HG02840 (cell line): Measurements from ENCODE around the gene TRAPPC12.
"Not testable (repeated sequence)": the region's sequence is repeated elsewhere in the genome, so short reads cannot be mapped to it uniquely, and the experiment has no call there.

Experiments used
- ATAC-seq: cut with Tn5 transposase; IDR thresholded peaks from one replicate; pipeline ENCODE4 v1.9.1; 2021; ENCODE audit warnings: mild to moderate bottlenecking, moderate library complexity, moderate number of reproducible peaks; ENCODE audit not compliant: unreplicated experiment, low FRiP score

Gene TRAPPC12

GRCh38 chr2:3368261-3368722 is 11.2 kb upstream of the TRAPPC12 start:
- no peak for ATAC-seq

- not testable (repeated sequence) for ATAC-seq
Observed at GRCh38 chr2:3369340-3370181, 9.9 kb upstream of the TRAPPC12 start.

- ATAC-seq: no peak
Observed at GRCh38 chr2:3376821-3377220, 2.7 kb upstream of the TRAPPC12 start.

GRCh38 chr2:3377279-3377611 is 2.2 kb upstream of the TRAPPC12 start:
- peak; percentile 12 for ATAC-seq

GRCh38 chr2:3377612-3378432 is 1.7 kb upstream of the TRAPPC12 start, which contains the start of gene EIPR1:
Gene EIPR1, minus strand, starts transcription at chr2:3377818. Its CDS starts 129 bp downstream, at chr2:3377689.
- peak; percentile 79 for ATAC-seq

- ATAC-seq: no peak
Observed at GRCh38 chr2:3379339-3379646, 201 bp upstream of the TRAPPC12 start.

GRCh38 chr2:3386448-3386958 is 7.0 kb downstream of the TRAPPC12 start:
- ATAC-seq: no peak

- ATAC-seq: no peak
Observed at GRCh38 chr2:3387011-3387410, 7.5 kb downstream of the TRAPPC12 start.

- no peak for ATAC-seq
Observed at GRCh38 chr2:3387644-3388411, 8.3 kb downstream of the TRAPPC12 start.

GRCh38 chr2:3388412-3388738 is 8.9 kb downstream of the TRAPPC12 start:
- no peak for ATAC-seq

GRCh38 chr2:3389193-3389592 is 9.7 kb downstream of the TRAPPC12 start:
- ATAC-seq: no peak

GRCh38 chr2:3390041-3390440 is 10.5 kb downstream of the TRAPPC12 start:
- ATAC-seq: no peak

GRCh38 chr2:3392216-3392615 is 12.7 kb downstream of the TRAPPC12 start:
- no peak for ATAC-seq

GRCh38 chr2:3396920-3397559 is 17.5 kb downstream of the TRAPPC12 start:
- no peak for ATAC-seq

GRCh38 chr2:3398857-3399256 is 19.4 kb downstream of the TRAPPC12 start:
- ATAC-seq: no peak

GRCh38 chr2:3399381-3399780 is 19.9 kb downstream of the TRAPPC12 start:
- ATAC-seq: no peak

GRCh38 chr2:3399829-3400228 is 20.3 kb downstream of the TRAPPC12 start:
- no peak for ATAC-seq

- ATAC-seq: peak; percentile 98
Observed at GRCh38 chr2:3403587-3404334, 24.3 kb downstream of the TRAPPC12 start.

GRCh38 chr2:3404349-3404894 is 24.9 kb downstream of the TRAPPC12 start:
- no peak for ATAC-seq
